NCI-H1092 (cell line): Measurements from ENCODE around the gene RPS6KA5.
"Not testable (repeated sequence)": the region's sequence is repeated elsewhere in the genome, so short reads cannot be mapped to it uniquely, and the experiment has no call there.

Experiments used
- DNase-seq: peaks from one replicate; lab custom pipeline; 2025; lab: John Stamatoyannopoulos, UW

Gene RPS6KA5

GRCh38 chr14:91060351-91061055, at the start of gene RPS6KA5:
TSS of gene RPS6KA5 (minus strand) at chr14:91060641. CDS start at chr14:91060434, 207 bp downstream.
- DNase-seq = peak; percentile 99

GRCh38 chr14:91108941-91109611, 48.6 kb upstream of the RPS6KA5 start:
- DNase-seq = no peak

GRCh38 chr14:91103116-91103515, 42.7 kb upstream of the RPS6KA5 start:
- DNase-seq = no peak

- no peak for DNase-seq
Observed at GRCh38 chr14:91100102-91100501, 39.7 kb upstream of the RPS6KA5 start.

GRCh38 chr14:91098591-91098990, 38.1 kb upstream of the RPS6KA5 start:
- DNase-seq = no peak

GRCh38 chr14:91097657-91098056, 37.2 kb upstream of the RPS6KA5 start:
- not testable (repeated sequence) for DNase-seq

GRCh38 chr14:91095178-91095577, 34.7 kb upstream of the RPS6KA5 start:
- no peak for DNase-seq

GRCh38 chr14:91094772-91095171, 34.3 kb upstream of the RPS6KA5 start:
- no peak for DNase-seq

- DNase-seq = not testable (repeated sequence)
Observed at GRCh38 chr14:91093743-91094472, 33.5 kb upstream of the RPS6KA5 start.

- DNase-seq = no peak
Observed at GRCh38 chr14:91092073-91092472, 31.6 kb upstream of the RPS6KA5 start.

GRCh38 chr14:91090743-91091142, 30.3 kb upstream of the RPS6KA5 start:
- no peak for DNase-seq

GRCh38 chr14:91089958-91090535, 29.6 kb upstream of the RPS6KA5 start:
- peak; percentile 5 for DNase-seq

- no peak for DNase-seq
Observed at GRCh38 chr14:91088585-91089235, 28.3 kb upstream of the RPS6KA5 start.

- DNase-seq = not testable (repeated sequence)
Observed at GRCh38 chr14:91087470-91087869, 27.0 kb upstream of the RPS6KA5 start.

- no peak for DNase-seq
Observed at GRCh38 chr14:91084516-91084915, 24.1 kb upstream of the RPS6KA5 start.

- DNase-seq = no peak
Observed at GRCh38 chr14:91082282-91082681, 21.8 kb upstream of the RPS6KA5 start.

- DNase-seq = no peak
Observed at GRCh38 chr14:91080071-91080470, 19.6 kb upstream of the RPS6KA5 start.

- no peak for DNase-seq
Observed at GRCh38 chr14:91078095-91078737, 17.8 kb upstream of the RPS6KA5 start.

GRCh38 chr14:91075553-91075952, 15.1 kb upstream of the RPS6KA5 start:
- no peak for DNase-seq

- DNase-seq = no peak
Observed at GRCh38 chr14:91070572-91070971, 10.1 kb upstream of the RPS6KA5 start.

GRCh38 chr14:91068642-91069041, 8.2 kb upstream of the RPS6KA5 start:
- no peak for DNase-seq
